HPDE6-E6E7 (cell line): ENCODE measurements around the gene ITCH.
"Not testable (repeated sequence)": the region's sequence is repeated elsewhere in the genome, so short reads cannot be mapped to it uniquely, and the experiment has no call there.

ENCODE experiments used
- DNase-seq: peaks from one replicate; pipeline ENCODE4 v3.0.0; 2011; ENCODE audit warnings: missing footprints; ENCODE audit errors: extremely low spot score

Gene ITCH

GRCh38 chr20:34377072-34377847 lies 14.2 kb downstream of the ITCH start:
- DNase-seq: no peak

GRCh38 chr20:34382174-34382573 lies 19.1 kb downstream of the ITCH start:
- DNase-seq: no peak

- DNase-seq: not testable (repeated sequence)
Observed at GRCh38 chr20:34382877-34383455, 19.9 kb downstream of the ITCH start.

GRCh38 chr20:34385464-34385863 lies 22.4 kb downstream of the ITCH start:
- DNase-seq: no peak

GRCh38 chr20:34388000-34388399 lies 24.9 kb downstream of the ITCH start:
- DNase-seq: no peak

- no peak for DNase-seq
Observed at GRCh38 chr20:34388678-34389077, 25.6 kb downstream of the ITCH start.

- no peak for DNase-seq
Observed at GRCh38 chr20:34389206-34389953, 26.3 kb downstream of the ITCH start.

GRCh38 chr20:34389954-34390555 lies 27.0 kb downstream of the ITCH start:
- DNase-seq: no peak

- no peak for DNase-seq
Observed at GRCh38 chr20:34396408-34396807, 33.3 kb downstream of the ITCH start.

GRCh38 chr20:34397096-34397495 lies 34.0 kb downstream of the ITCH start:
- DNase-seq: no peak

GRCh38 chr20:34400776-34401175 lies 37.7 kb downstream of the ITCH start:
- not testable (repeated sequence) for DNase-seq

- DNase-seq: no peak
Observed at GRCh38 chr20:34401741-34402455, 38.8 kb downstream of the ITCH start.

GRCh38 chr20:34402461-34402860 lies 39.4 kb downstream of the ITCH start:
- no peak for DNase-seq

- DNase-seq: no peak
Observed at GRCh38 chr20:34403063-34403827, 40.2 kb downstream of the ITCH start.

GRCh38 chr20:34403908-34404307 lies 40.8 kb downstream of the ITCH start:
- DNase-seq: no peak

GRCh38 chr20:34404803-34405202 lies 41.7 kb downstream of the ITCH start:
- no peak for DNase-seq

- DNase-seq: not testable (repeated sequence)
Observed at GRCh38 chr20:34405247-34405651, 42.2 kb downstream of the ITCH start.

GRCh38 chr20:34405942-34406341 lies 42.9 kb downstream of the ITCH start:
- DNase-seq: not testable (repeated sequence)

- no peak for DNase-seq
Observed at GRCh38 chr20:34407962-34408474, 44.9 kb downstream of the ITCH start.

GRCh38 chr20:34410336-34410735 lies 47.3 kb downstream of the ITCH start:
- no peak for DNase-seq

- no peak for DNase-seq
Observed at GRCh38 chr20:34412453-34412852, 49.4 kb downstream of the ITCH start.
